GM12892 (cell line): ENCODE data around the gene PANK4.
"Not testable (repeated sequence)": the region's sequence is repeated elsewhere in the genome, so short reads cannot be mapped to it uniquely, and the experiment has no call there.

ENCODE experiments used
- DNase-seq: peaks from one replicate; pipeline ENCODE4 v3.0.0; 2011; ENCODE audit not compliant: insufficient read length
- FAIRE-seq: peaks from 2 replicates; lab custom pipeline; 2011; peaks lifted over from hg19 to GRCh38; lab: Jason Lieb, UNC
- POLR2A ChIP-seq: IDR thresholded peaks from 2 replicates; pipeline ENCODE4 v1.6.1; 2011; ENCODE audit warnings: low read depth, low read length, control low read depth
- POLR2AphosphoS5 ChIP-seq: IDR thresholded peaks from 2 replicates; pipeline ENCODE4 v1.6.1; 2011; ENCODE audit warnings: low read depth, low read length, control low read depth
- TAF1 ChIP-seq: IDR thresholded peaks from 2 replicates; pipeline ENCODE4 v1.6.1; 2011; ENCODE audit warnings: low read depth, mild to moderate bottlenecking, control low read depth, low read length, borderline replicate concordance

The PANK4 gene

GRCh38 chr1:2460996-2461751, 65.2 kb downstream of the PANK4 start:
- TF ChIP-seq TAF1 (no peak), POLR2A (no peak), POLR2AphosphoS5 (no peak)
- no peak for FAIRE-seq
- no peak for DNase-seq

GRCh38 chr1:2460203-2460602, 66.2 kb downstream of the PANK4 start:
- DNase-seq (no peak), FAIRE-seq (no peak)
- TF ChIP-seq POLR2A: no peak
- TF ChIP-seq TAF1: no peak
- no peak for TF ChIP-seq POLR2AphosphoS5

GRCh38 chr1:2459757-2460156, 66.6 kb downstream of the PANK4 start:
- FAIRE-seq (no peak), DNase-seq (no peak)

GRCh38 chr1:2459102-2459753, 67.2 kb downstream of the PANK4 start:
- not testable (repeated sequence) for FAIRE-seq, DNase-seq

More at GRCh38 chr1:2459757-2460156, 66.6 kb downstream of the PANK4 start:
- TF ChIP-seq TAF1 (no peak), POLR2A (no peak), POLR2AphosphoS5 (no peak)

- no peak for TF ChIP-seq TAF1
- no peak for TF ChIP-seq POLR2A
- no peak for TF ChIP-seq POLR2AphosphoS5
- DNase-seq: no peak
- FAIRE-seq: no peak
Measured at GRCh38 chr1:2458687-2459086, 67.7 kb downstream of the PANK4 start.
